HG03439 (cell line): Measurements from ENCODE around the gene AHSP.
"Not testable (repeated sequence)": the region's sequence is repeated elsewhere in the genome, so short reads cannot be mapped to it uniquely, and the experiment has no call there.

Experiments used
- ATAC-seq: cut with Tn5 transposase; IDR thresholded peaks from one replicate; pipeline ENCODE4 v1.9.1; 2021; ENCODE audit warnings: mild to moderate bottlenecking, moderate library complexity; ENCODE audit not compliant: unreplicated experiment

The AHSP gene

GRCh38 chr16:31499928-31500327 is 27.8 kb upstream of the AHSP start:
- no peak for ATAC-seq

GRCh38 chr16:31501226-31501965 is 26.3 kb upstream of the AHSP start:
- no peak for ATAC-seq

DNA sequence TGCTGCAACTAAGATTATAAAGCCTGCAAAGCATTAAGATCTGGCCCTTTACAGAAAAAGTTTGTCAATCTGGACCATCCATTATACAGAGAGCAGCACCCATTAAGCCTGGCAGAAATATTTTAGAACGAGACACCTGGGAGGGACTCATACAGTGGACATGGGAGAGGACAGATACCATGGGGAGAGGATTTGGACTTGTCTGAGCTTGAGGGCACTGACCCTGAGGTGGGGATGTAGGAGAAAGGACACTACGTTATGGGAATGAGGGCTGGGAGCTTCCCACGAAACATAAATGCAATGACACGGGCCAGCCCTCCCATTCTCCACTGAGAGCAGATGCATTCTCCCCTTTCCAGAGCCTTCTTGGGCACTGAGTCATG is 25.7 kb upstream of the AHSP start:
- no peak for ATAC-seq

DNA sequence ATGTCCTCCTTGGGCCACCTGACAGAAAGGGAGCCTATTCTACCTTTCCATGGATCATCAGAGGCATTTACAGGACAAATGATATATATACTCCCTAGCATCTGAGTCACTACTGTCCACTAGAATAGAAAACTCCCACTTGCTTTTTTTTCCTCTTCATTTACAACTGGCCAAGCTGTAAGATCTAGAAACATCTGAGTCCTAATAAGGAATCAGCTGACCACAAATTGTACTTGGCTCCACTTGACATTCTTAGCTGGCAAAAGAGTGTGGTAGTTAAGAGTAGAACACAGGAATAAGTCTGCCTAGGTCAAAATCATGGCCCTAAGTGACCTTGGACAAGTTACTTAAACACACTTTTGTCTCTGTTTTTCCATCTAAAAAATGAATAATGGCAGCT is 24.7 kb upstream of the AHSP start:
- no peak for ATAC-seq

DNA sequence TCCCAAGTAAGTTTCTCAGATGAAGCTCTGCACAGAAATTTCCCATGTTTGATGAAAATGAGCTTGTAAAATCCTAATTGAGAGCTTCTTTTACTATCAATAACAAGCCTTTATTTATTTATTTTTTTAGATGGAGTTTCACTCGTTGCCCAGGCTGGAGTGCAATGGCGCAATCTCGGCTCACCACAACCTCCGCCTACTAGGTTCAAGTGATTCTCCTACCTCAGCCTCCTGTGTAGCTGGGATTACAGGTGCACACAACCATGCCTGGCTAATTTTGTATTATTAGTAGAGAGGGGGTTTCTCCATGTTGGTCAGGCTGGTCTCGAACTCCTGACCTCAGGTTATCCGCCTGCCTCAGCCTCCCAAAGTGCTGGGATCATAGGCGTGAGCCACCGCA is 24.1 kb upstream of the AHSP start:
- ATAC-seq: not testable (repeated sequence)

- ATAC-seq: no peak
These were observed 23.5 kb upstream of the AHSP start for GRCh38 chr16:31504159-31504558.

- ATAC-seq: no peak
These were observed 22.2 kb upstream of the AHSP start for GRCh38 chr16:31505483-31505882.

DNA sequence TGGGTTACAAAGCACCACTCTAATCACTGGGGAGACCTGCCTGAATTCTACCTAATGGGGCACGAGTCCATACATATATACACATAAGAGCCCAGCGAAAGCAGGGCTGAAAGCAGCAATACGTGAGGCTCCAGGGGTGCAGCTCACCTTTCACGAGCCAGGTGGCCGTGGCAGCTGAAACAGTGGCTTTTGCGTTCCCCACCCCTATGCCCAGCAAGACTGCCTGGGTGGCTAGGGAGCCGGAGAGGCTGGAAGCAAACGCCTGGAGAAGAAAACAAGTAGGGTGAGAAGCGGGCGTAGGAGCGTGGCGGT is 20.1 kb upstream of the AHSP start:
- ATAC-seq: no peak

- ATAC-seq: peak; percentile 85
These were observed 19.6 kb upstream of the AHSP start, which contains the start of gene RUSF1 for GRCh38 chr16:31507929-31508705. TSS of gene RUSF1 (minus strand) at chr16:31508391. CDS start at chr16:31508373, 18 bp downstream.

DNA sequence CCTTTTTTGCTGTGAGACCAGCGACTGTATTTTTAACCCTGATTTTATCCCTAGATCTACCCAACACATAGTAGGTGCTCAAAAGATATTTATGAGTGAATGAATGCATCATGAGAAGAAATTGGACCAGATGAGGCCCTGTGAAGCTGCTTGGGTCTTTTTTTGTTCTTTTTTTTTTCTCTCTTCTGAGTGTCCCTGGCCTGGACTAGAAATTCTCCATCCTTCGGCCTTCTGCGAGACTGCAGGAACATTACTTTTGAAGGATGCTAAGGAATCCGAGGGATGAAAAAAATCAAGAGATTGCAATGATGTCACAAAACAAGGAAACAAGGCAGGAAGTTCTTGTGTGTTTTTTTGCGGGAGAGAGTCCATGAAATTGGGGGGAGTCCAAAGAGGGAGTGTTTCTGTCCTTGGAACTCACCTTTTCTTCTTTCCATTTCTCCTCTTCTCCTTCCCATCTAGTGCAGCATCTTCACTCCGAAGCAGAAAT is 18.9 kb upstream of the AHSP start:
- ATAC-seq: no peak

- ATAC-seq: no peak
These were observed 14.6 kb upstream of the AHSP start for GRCh38 chr16:31513126-31513525.

DNA sequence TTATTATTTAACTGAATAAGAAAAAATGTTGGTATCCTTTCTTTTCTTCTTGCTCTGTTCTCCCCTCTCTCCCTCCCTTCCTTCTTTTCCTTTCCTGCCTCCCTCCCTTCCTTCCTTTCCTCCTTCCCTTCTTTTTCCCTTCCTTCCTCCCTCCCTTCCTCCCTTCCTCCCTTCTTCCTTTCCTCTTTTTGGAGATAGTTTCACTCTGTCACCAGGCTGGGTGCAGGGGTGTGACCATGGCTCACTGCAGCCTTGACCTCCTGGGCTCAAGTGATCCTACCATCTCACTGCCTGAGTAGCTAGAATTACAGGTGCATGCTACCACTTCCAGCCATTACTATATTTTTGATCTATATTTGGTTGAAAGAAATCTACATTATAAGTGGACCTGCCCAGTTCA is 13.8 kb upstream of the AHSP start:
- no peak for ATAC-seq

DNA sequence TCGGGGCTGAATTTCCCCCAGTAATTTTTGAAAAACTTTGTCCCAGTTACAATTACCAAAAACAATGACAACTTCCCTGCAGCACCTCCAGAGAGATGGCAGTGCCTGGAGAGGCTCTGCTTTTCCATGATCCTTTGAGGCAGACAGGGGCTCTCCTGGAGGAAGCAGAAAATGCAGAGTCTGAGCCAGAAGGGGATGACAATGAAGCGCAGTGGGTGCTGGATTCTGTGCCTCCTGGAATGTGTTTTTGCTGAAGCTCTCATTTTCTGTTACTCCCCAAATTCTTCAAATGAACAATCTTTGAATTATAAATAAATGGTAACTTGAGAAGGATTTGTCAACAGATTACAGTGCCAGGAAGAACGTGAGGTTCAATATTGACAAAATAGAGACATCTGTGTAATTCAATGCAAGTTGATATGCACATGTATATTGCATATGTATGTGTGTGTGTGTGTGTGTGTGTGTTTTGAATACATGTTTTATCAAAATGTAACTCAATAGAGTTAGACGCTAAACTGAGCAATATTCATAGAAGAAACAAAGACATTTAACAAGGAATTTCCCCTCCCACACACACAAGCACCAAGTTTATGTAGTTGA is 9.8 kb upstream of the AHSP start:
- ATAC-seq: no peak

DNA sequence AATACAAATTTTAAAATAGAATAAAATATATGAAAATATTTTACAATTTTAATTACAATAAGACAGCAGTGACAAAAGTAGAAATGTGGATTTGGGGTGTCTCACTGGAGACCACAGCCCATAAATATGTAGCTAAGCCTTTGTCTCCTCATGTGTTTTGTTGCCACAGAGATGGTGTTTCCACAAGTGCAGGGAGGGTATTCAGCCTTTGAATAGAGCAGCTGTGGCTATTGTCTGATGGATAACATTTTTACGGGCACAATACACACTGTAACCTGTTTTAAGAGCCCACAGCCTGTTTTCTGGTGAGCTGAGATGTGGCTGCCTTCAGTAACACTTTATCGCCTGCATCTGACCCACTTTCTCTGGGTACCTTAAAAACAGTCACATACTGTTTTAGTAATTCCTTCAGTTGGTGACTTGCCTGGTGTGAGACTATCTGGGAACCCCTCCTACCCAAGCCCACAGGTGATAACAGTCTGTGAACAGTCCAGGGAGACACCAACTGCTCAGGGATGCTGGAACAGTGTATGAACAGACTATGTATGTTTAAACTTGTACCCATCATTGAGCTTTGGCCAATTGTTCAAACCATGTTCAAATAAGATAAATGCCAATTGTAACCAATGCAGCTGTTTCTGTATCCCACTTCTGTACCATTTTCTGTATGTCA is 7.8 kb upstream of the AHSP start:
- ATAC-seq: no peak

- no peak for ATAC-seq
These were observed 6.3 kb upstream of the AHSP start for GRCh38 chr16:31521368-31521767.

DNA sequence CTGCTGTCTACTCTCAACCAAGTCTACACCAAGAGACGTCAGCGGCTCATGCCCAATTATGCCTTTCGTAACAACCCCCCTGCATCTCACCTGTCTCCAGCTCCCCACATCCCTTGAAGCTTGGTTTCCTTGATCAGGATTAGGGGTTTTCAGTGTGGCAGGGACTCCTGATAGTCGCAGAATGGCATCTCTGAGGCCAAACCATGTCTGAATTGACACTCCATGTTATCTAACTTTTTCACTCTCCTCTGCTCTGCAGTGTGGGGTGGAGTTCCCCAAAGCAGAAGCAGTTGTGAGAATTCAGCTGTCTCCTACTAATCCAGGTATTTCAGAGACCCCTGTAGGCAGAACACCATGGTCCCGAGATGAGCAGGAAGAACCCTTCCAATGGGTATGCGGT is 5.6 kb upstream of the AHSP start:
- no peak for ATAC-seq

DNA sequence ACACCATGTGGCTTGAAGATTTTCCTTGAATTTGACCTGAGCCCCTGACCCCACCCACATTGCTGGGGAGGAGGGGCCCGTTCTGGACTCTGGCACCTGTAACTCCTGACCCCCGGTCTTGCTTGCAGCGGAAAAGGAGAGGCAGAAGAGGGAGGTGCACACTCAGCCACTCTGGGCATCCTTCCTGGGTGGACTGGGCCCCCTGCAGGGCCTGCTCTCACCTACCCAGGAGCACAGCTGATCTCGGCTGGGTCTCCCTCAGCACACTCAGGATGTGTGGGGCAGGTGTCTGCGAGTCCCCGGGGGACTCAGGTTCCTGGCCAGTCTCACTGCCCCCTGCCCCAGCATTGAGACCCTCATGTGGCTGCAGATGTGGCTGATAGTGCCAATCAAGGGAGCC is 3.9 kb upstream of the AHSP start:
- not testable (repeated sequence) for ATAC-seq

GRCh38 chr16:31525113-31525512 is 2.6 kb upstream of the AHSP start:
- no peak for ATAC-seq

- no peak for ATAC-seq
These were observed 915 bp downstream of the AHSP start for GRCh38 chr16:31528523-31529107.

- no peak for ATAC-seq
These were observed 1.6 kb downstream of the AHSP start for GRCh38 chr16:31529108-31529936.
